Measurements from ENCODE around the gene DPT.

DNA sequence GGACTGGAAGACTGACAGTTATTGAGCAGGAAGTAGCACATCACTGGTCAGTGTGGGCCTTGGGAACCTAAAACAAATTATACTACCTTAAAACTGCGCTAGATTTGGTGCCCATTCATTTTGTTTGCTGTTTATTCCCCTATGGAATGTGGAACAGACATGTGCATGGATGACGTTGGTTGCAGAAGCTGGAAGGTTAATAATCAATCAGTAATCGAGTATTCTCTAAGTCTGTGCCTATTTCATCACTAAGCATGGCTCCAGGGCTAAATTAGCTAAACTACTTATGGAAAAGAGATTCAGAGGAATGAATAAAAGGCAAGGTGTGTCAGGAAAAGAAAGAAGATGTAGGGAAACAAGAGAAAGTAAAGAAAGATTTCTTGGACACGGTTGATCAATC is 33.5 kb upstream of the DPT start:
- no peak for TF ChIP-seq POLR2AphosphoS5 (IDR thresholded peaks at IDR 0.05)
- TF ChIP-seq, protein P1, sequence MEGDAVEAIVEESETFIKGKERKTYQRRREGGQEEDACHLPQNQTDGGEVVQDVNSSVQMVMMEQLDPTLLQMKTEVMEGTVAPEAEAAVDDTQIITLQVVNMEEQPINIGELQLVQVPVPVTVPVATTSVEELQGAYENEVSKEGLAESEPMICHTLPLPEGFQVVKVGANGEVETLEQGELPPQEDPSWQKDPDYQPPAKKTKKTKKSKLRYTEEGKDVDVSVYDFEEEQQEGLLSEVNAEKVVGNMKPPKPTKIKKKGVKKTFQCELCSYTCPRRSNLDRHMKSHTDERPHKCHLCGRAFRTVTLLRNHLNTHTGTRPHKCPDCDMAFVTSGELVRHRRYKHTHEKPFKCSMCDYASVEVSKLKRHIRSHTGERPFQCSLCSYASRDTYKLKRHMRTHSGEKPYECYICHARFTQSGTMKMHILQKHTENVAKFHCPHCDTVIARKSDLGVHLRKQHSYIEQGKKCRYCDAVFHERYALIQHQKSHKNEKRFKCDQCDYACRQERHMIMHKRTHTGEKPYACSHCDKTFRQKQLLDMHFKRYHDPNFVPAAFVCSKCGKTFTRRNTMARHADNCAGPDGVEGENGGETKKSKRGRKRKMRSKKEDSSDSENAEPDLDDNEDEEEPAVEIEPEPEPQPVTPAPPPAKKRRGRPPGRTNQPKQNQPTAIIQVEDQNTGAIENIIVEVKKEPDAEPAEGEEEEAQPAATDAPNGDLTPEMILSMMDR (IDR thresholded peaks at IDR 0.05), result no peak
